AG09309 (cell line): ENCODE data around the gene ZNF385C.

Source experiments
- DNase-seq: peaks from one replicate; pipeline ENCODE4 v3.0.0-alpha.2; 2010; ENCODE audit warnings: low read depth
- H3K4me3 ChIP-seq: 2 replicates; pipeline ENCODE4 v1.5.1; 2011; ENCODE audit warnings: mild to moderate bottlenecking, low read depth, low read length, moderate library complexity; ENCODE audit not compliant: control insufficient read depth
- TF ChIP-seq, protein P1 (sequence below): IDR thresholded peaks from 2 replicates; pipeline ENCODE4 v1.5.1; 2011; ENCODE audit warnings: mild to moderate bottlenecking, low read depth, low read length, inconsistent platforms; ENCODE audit not compliant: insufficient read depth, control insufficient read depth; ENCODE audit errors: missing control alignments

Gene ZNF385C

DNA sequence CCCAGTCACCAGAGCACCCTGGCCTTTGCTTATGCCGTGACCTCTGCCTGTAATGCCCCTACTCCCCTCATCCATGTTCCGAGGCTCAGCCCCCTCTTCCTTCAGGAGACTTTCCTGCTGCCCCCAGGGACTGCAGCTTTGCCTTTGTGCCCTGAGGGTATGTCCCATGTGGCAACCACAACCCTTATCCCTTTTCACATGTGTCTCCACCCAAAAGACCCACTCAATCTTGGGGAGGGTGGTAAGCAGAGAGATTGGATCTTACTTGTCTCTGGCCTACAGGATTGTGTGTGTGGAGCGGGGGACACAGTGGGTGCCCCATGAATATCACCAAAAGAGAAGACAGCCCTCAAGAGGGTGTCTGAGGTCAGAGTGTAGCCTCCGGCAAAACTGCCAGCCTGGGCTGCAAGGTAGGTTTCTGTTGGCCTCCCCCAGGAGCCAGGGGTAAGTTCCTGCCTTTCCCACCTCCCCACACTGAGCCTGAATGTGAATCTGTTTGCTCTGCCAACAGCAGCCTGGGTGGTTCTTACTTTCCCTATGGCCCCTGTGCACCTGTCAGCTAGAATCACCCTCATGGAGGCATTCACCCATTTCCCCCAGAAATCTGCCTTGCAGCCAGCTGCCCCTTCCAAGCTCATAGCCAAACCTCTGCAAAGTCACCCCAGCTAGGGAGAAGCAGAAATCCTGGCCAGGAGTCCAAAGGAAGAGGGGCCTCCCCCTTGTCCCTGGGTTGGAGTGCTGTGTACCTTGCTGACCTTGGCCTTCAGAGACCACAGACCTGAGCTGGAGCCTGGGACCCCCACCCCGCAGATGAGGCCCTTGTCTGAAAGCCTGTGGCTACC lies 36.4 kb downstream of the ZNF385C start:
- no peak overlapping the region for H3K4me3 ChIP-seq
- DNase-seq: no peak
- TF ChIP-seq, protein P1, sequence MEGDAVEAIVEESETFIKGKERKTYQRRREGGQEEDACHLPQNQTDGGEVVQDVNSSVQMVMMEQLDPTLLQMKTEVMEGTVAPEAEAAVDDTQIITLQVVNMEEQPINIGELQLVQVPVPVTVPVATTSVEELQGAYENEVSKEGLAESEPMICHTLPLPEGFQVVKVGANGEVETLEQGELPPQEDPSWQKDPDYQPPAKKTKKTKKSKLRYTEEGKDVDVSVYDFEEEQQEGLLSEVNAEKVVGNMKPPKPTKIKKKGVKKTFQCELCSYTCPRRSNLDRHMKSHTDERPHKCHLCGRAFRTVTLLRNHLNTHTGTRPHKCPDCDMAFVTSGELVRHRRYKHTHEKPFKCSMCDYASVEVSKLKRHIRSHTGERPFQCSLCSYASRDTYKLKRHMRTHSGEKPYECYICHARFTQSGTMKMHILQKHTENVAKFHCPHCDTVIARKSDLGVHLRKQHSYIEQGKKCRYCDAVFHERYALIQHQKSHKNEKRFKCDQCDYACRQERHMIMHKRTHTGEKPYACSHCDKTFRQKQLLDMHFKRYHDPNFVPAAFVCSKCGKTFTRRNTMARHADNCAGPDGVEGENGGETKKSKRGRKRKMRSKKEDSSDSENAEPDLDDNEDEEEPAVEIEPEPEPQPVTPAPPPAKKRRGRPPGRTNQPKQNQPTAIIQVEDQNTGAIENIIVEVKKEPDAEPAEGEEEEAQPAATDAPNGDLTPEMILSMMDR: no peak

DNA sequence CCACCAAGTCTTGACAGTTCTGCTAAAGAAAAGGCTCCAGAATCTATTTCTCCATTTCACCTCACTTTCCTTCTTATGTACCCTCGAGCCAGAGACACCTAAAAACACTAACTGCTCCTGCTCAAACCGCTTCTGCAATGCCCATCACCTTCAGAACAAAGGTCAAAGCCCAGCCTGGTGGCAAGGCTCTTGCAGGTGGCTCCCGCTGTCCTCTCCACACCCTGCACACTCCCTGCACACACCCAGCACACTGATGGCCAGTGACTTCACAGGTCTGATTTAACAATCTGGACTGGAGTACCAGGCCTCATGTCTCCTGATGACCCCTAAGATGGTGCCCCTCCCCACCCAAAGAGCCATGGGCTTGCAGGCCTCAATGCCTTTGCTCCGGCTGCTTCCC lies 38.0 kb downstream of the ZNF385C start:
- H3K4me3 ChIP-seq: no peak overlapping the region
- DNase-seq: no peak
- TF ChIP-seq, protein P1: no peak

DNA sequence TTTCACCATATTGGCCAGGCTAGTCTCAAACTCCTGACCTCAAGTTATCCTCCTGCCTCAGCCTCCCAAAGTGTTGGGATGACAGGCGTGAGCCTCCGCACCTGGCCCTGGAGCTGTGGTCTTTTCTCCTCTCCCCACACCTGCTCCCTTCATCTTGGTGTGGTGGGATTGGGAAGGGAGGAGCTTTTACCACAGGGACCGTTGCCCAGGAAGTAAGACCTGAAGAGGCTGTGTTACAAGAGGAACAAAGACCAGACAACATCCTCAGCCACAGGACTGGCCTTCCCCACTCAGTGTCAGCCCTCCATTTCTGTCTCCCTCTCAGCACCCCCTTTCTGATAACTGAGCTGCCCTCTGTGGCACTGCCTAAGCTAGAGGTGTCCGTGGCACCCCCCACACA lies 38.5 kb downstream of the ZNF385C start:
- no peak overlapping the region for H3K4me3 ChIP-seq
- no peak for DNase-seq
- TF ChIP-seq, protein P1: no peak

DNA sequence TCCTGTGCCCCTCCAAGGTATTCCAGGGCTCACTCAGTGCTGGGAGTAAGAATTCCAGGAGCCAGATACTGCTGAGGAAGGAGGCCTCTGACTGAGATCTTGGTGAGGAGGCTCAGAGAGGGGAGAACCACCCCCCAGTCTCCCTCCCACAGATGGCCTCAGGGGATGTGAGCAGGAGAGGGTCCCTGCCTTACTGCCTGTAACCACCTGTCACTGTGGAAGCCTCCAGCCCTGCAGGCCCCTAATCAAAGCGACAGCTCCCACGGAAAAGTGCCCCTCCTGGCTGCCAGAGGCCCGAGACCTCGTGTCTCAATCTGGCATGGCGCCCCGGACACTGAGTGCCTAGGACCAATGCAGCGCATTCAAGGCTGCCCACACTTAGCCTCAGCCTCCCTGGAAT lies 40.2 kb downstream of the ZNF385C start:
- DNase-seq: no peak
- TF ChIP-seq, protein P1: no peak

DNA sequence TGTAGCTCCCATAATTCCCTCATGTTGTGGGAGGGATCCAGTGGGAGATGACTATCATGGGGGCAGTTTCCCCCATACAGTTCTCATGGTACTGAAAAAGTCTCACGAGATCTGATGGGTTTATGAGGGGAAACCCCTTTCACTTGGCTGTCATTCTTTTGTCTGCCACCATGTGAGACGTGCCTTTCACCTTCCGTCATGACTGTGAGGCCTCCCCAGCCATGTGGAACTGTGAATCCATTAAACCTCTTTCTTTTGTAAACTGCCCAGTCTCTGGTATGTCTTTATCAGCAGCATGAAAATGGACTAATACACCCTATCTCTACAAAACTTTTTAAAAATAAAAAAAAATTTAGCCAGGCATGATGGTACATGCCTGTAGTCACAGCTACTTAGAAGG lies 41.6 kb downstream of the ZNF385C start:
- no peak overlapping the region for H3K4me3 ChIP-seq
- TF ChIP-seq, protein P1: no peak
- DNase-seq: no peak

More for the DNA sequence above, 40.2 kb downstream of the ZNF385C start:
- H3K4me3 ChIP-seq: no peak overlapping the region

DNA sequence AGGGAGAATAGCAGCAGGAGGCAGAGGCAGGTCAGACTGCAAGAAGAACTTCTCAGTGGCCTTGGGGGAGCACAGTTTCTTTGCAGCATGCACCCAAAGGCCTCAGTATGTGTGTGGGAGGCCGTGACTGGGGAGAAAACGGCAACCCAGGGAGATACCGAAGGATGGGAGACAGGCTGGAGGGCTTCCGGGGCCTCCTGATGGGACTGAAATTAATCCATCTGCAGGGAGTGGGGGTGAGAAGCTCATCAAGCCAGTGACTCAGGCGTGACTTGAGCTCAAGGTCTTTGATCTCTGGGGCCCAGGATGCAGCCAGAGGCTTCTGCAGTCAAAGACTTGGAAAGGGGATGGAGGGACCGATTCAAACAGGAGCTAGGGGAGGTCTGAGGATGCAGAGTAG lies 42.8 kb downstream of the ZNF385C start:
- DNase-seq: no peak
- no peak overlapping the region for H3K4me3 ChIP-seq
- TF ChIP-seq, protein P1: no peak
